ENCODE measurements around the gene CCL21.
"Not testable (repeated sequence)": the region's sequence is repeated elsewhere in the genome, so short reads cannot be mapped to it uniquely, and the experiment has no call there.

CCL21 gene

GRCh38 chr9:34710023-34710422 is at the start of gene CCL21:
CCL21 (minus strand) TSS chr9:34710136; CDS start chr9:34710066, 70 bp downstream.
- no peak for DNase-seq

- DNase-seq, result no peak
Observed at GRCh38 chr9:34759432-34760134, 49.6 kb upstream of the CCL21 start.

GRCh38 chr9:34750320-34750719 is 40.4 kb upstream of the CCL21 start:
- DNase-seq, result not testable (repeated sequence)

GRCh38 chr9:34746526-34746925 is 36.6 kb upstream of the CCL21 start:
- no peak for DNase-seq

GRCh38 chr9:34744295-34745221 is 34.6 kb upstream of the CCL21 start:
- DNase-seq, result no peak

- DNase-seq, result no peak
Observed at GRCh38 chr9:34742710-34743109, 32.8 kb upstream of the CCL21 start.

- no peak for DNase-seq
Observed at GRCh38 chr9:34741628-34742027, 31.7 kb upstream of the CCL21 start.

- not testable (repeated sequence) for DNase-seq
Observed at GRCh38 chr9:34740176-34740575, 30.2 kb upstream of the CCL21 start.

- no peak for DNase-seq
Observed at GRCh38 chr9:34737677-34738260, 27.8 kb upstream of the CCL21 start.

GRCh38 chr9:34734720-34735119 is 24.8 kb upstream of the CCL21 start:
- no peak for DNase-seq

GRCh38 chr9:34732886-34733285 is 22.9 kb upstream of the CCL21 start:
- DNase-seq, result no peak

GRCh38 chr9:34732478-34732877 is 22.5 kb upstream of the CCL21 start:
- DNase-seq, result no peak

- no peak for DNase-seq
Observed at GRCh38 chr9:34723141-34723540, 13.2 kb upstream of the CCL21 start.

GRCh38 chr9:34719769-34720025 is 9.8 kb upstream of the CCL21 start:
- DNase-seq, result not testable (repeated sequence)

GRCh38 chr9:34719021-34719768 is 9.3 kb upstream of the CCL21 start:
- DNase-seq, result no peak

GRCh38 chr9:34717996-34718614 is 8.2 kb upstream of the CCL21 start:
- DNase-seq, result no peak

GRCh38 chr9:34716711-34717110 is 6.8 kb upstream of the CCL21 start:
- DNase-seq, result no peak

- DNase-seq, result no peak
Observed at GRCh38 chr9:34715639-34716215, 5.8 kb upstream of the CCL21 start.

GRCh38 chr9:34714007-34714406 is 4.1 kb upstream of the CCL21 start:
- DNase-seq, result no peak

GRCh38 chr9:34712140-34712539 is 2.2 kb upstream of the CCL21 start:
- no peak for DNase-seq

GRCh38 chr9:34709196-34709978 is 549 bp downstream of the CCL21 start:
- DNase-seq, result no peak

GRCh38 chr9:34707130-34707529 is 2.8 kb downstream of the CCL21 start:
- DNase-seq, result no peak

Data from bone marrow (tissue), 2 donors.